Measurements from ENCODE around the gene ZNF446. TPM values are rescaled to one million over a fixed set of nuclear protein-coding genes. Genes with fewer than 3 reads are reported as not detected.

The ZNF446 gene
- total and polyA plus RNA-seq, 2 donors (not counting 1 experiment from before 2014, with no cell fraction given) = 15.0 to 18.9 TPM

DNA sequence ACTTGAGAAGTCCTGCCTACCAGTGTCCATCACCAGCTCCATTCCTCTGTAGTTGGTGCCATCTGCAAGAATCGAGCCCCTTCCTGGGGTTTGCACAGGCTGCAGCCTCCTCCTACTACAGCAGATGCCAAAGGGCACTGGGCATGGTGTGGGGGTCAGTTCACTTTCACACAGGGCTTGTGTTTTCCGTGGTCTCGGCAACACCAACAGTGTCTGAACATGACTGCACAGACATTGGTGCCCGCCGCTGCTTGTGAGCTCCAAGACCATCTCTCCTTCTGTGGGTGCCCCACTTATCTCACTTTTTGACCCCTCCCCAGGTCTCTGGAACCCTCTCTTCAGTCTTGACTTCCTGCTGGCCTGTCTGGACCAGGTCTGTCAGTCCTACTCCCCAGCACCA lies 15.2 kb downstream of the ZNF446 start:
- Mint-ChIP-seq H3K27ac (no peak overlapping the region), H3K9me3 (ENCODE audit: insufficient read depth) (no peaks in the 10 kb centered on the region), H3K27me3 (no peaks in the 10 kb centered on the region), H3K4me3 (no peak overlapping the region), H3K4me1 (no peaks in the 10 kb centered on the region)
- Histone ChIP-seq H2AFZ (ENCODE audit: insufficient read depth, low read depth, low read length, poor library complexity, severe bottlenecking) (no peak overlapping the region), H3K4me2 (replicated peaks; ENCODE audit: low read depth, low read length, poor library complexity, severe bottlenecking) (no peak overlapping the region), H4K20me1 (ENCODE audit: control insufficient read depth, insufficient read depth, low read length, poor library complexity, severe bottlenecking) (no peaks in the 10 kb centered on the region), H3K9me3 (ENCODE audit: control extremely low read depth in 1 of 3, control insufficient read depth in 2 of 3, insufficient read depth in 1 of 3, low read length in 2 of 3) (no peaks in the 10 kb centered on the region), H3K4me3 (ENCODE audit: control extremely low read depth in 1 of 5, extremely low read depth in 1 of 5, insufficient read depth in 1 of 5, low read depth in 2 of 5, low read length in 4 of 5) (no peak overlapping the region), H3K4me1 (ENCODE audit: control insufficient read depth in 2 of 2, insufficient read depth in 2 of 2, low read length in 2 of 2) (no peaks in the 10 kb centered on the region), H3K27me3 (replicated peaks in 1 of 4; ENCODE audit: control extremely low read depth in 1 of 4, control insufficient read depth in 3 of 4, insufficient read depth in 4 of 4, low read length in 3 of 4) (no peaks in the 10 kb centered on the region), H3K36me3 (replicated peaks in 1 of 2; ENCODE audit: control extremely low read depth in 1 of 2, control insufficient read depth in 1 of 2, extremely low read depth in 1 of 2, insufficient read depth in 2 of 2, low read length in 1 of 2) (no peaks in the 10 kb centered on the region), H3K9ac (ENCODE audit: low read length) (no peak overlapping the region), H3K79me2 (ENCODE audit: control insufficient read depth, insufficient read depth, low read length) (no peaks in the 10 kb centered on the region), H3K27ac (ENCODE audit: low read length in 2 of 2) (no peak overlapping the region)
- DNase-seq (no peak), ATAC-seq (ENCODE audit: low read depth) (no peak)
- intact Hi-C loops (cut with micrococcal nuclease) = no loop called here
- ChIA-PET POLR2A (no interaction called here), CTCF (no interaction called here)
- no peak for TF ChIP-seq EZH2 (IDR thresholded peaks at IDR 0.05; ENCODE audit: borderline replicate concordance, insufficient read depth, low read depth, low read length, poor library complexity, severe bottlenecking)
- TF ChIP-seq, protein P1, sequence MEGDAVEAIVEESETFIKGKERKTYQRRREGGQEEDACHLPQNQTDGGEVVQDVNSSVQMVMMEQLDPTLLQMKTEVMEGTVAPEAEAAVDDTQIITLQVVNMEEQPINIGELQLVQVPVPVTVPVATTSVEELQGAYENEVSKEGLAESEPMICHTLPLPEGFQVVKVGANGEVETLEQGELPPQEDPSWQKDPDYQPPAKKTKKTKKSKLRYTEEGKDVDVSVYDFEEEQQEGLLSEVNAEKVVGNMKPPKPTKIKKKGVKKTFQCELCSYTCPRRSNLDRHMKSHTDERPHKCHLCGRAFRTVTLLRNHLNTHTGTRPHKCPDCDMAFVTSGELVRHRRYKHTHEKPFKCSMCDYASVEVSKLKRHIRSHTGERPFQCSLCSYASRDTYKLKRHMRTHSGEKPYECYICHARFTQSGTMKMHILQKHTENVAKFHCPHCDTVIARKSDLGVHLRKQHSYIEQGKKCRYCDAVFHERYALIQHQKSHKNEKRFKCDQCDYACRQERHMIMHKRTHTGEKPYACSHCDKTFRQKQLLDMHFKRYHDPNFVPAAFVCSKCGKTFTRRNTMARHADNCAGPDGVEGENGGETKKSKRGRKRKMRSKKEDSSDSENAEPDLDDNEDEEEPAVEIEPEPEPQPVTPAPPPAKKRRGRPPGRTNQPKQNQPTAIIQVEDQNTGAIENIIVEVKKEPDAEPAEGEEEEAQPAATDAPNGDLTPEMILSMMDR (IDR thresholded peaks at IDR 0.05) = no peak
- WGBS (ENCODE audit: insufficient coverage) = 95% methylated on average over 4 of the region's 5 CpGs

- H3K9ac ChIP-seq (ENCODE audit: low read length) = no peak overlapping the region
- H3K4me2 ChIP-seq (replicated peaks; ENCODE audit: low read depth, low read length, poor library complexity, severe bottlenecking) = no peak overlapping the region
- intact Hi-C loops (cut with micrococcal nuclease) = no loop called here
- Mint-ChIP-seq H3K27ac (no peak overlapping the region), H3K4me1 (no peaks in the 10 kb centered on the region), H3K9me3 (ENCODE audit: insufficient read depth) (no peaks in the 10 kb centered on the region), H3K27me3 (no peaks in the 10 kb centered on the region), H3K4me3 (no peak overlapping the region)
- H3K27me3 ChIP-seq (replicated peaks in 1 of 4; ENCODE audit: control extremely low read depth in 1 of 4, control insufficient read depth in 3 of 4, insufficient read depth in 4 of 4, low read length in 3 of 4) = no peaks in the 10 kb centered on the region
- no peak for DNase-seq
- no peak overlapping the region for H2AFZ ChIP-seq (ENCODE audit: insufficient read depth, low read depth, low read length, poor library complexity, severe bottlenecking)
- TF ChIP-seq EZH2 (IDR thresholded peaks at IDR 0.05; ENCODE audit: borderline replicate concordance, insufficient read depth, low read depth, low read length, poor library complexity, severe bottlenecking) = no peak
- TF ChIP-seq, protein P1 (IDR thresholded peaks at IDR 0.05) = no peak
- no peaks in the 10 kb centered on the region for H3K36me3 ChIP-seq (replicated peaks in 1 of 2; ENCODE audit: control extremely low read depth in 1 of 2, control insufficient read depth in 1 of 2, extremely low read depth in 1 of 2, insufficient read depth in 2 of 2, low read length in 1 of 2)
- no peaks in the 10 kb centered on the region for H3K79me2 ChIP-seq (ENCODE audit: control insufficient read depth, insufficient read depth, low read length)
- H3K27ac ChIP-seq (ENCODE audit: low read length in 2 of 2) = no peak overlapping the region
- 94% methylated on average over 8 of the region's 14 CpGs for WGBS (ENCODE audit: insufficient coverage)
- H3K9me3 ChIP-seq (ENCODE audit: control extremely low read depth in 1 of 3, control insufficient read depth in 2 of 3, insufficient read depth in 1 of 3, low read length in 2 of 3) = no peaks in the 10 kb centered on the region
- H3K4me3 ChIP-seq (ENCODE audit: control extremely low read depth in 1 of 5, extremely low read depth in 1 of 5, insufficient read depth in 1 of 5, low read depth in 2 of 5, low read length in 4 of 5) = no peak overlapping the region
- POLR2A ChIA-PET = no interaction called here
- CTCF ChIA-PET = interaction anchor here (0.5 kb wide), 1 partner anchor 34 kb away, joined by 4 read pairs; no protein-coding TSS in a partner anchor
- no peaks in the 10 kb centered on the region for H4K20me1 ChIP-seq (ENCODE audit: control insufficient read depth, insufficient read depth, low read length, poor library complexity, severe bottlenecking)
- H3K4me1 ChIP-seq (ENCODE audit: control insufficient read depth in 2 of 2, insufficient read depth in 2 of 2, low read length in 2 of 2) = no peaks in the 10 kb centered on the region
- ATAC-seq (ENCODE audit: low read depth) = no peak
Measured at GRCh38 chr19:58492265-58492664, 16.1 kb downstream of the ZNF446 start.
